Gastrocnemius medialis (tissue), 4 donors: ENCODE measurements around the gene GRIN1. TPM values are rescaled to one million over a fixed set of nuclear protein-coding genes. Genes with fewer than 3 reads are reported as not detected.

Experiments used
- ATAC-seq, 2 donors: fragments of 150-250 bp; one replicate each; pipeline ENCODE4 v1.9.1; 2016
- DNase-seq, 2 donors: peaks; one replicate each; pipeline ENCODE4 v3.0.0-alpha.2; 2019
- H3K27ac ChIP-seq, 4 donors: fragments of 200-600 bp; sonication (generic); 1 replicate in 1 of 4; 2 replicates in 3 of 4; pipeline ENCODE4 v1.5.1; 2016 to 2018; ENCODE audit warnings: mild to moderate bottlenecking in 2 of 4, moderate library complexity in 1 of 4
- H3K27me3 ChIP-seq, 3 donors: fragments of 200-600 bp; sonication (generic) in 2 of 3; 1 replicate in 1 of 3; 2 replicates in 2 of 3; pipeline versions ENCODE4 v1.5.1 to v1.6.0; 2016 to 2019; ENCODE audit warnings: mild to moderate bottlenecking in 1 of 3, moderate library complexity in 1 of 3
- H3K36me3 ChIP-seq, 2 donors: fragments of 200-600 bp; sonication (generic) in 1 of 2; one replicate each; pipeline ENCODE4 v1.5.1; 2017 to 2018
- H3K4me1 ChIP-seq, 2 donors: fragments of 200-600 bp; sonication (generic) in 1 of 2; one replicate each; pipeline ENCODE4 v1.5.1; 2016 to 2017; ENCODE audit warnings: mild to moderate bottlenecking in 2 of 2
- H3K4me3 ChIP-seq, 4 donors: fragments of 200-600 bp; sonication (generic) in 3 of 4; 1 replicate in 1 of 4; 2 replicates in 3 of 4; pipeline ENCODE4 v1.5.1; 2016 to 2019; ENCODE audit warnings: mild to moderate bottlenecking in 2 of 4
- H3K9me3 ChIP-seq, 3 donors: fragments of 200-600 bp; sonication (generic) in 2 of 3; 1 replicate in 1 of 3; 2 replicates in 2 of 3; pipeline ENCODE4 v1.5.1; 2016 to 2019
- CTCF ChIP-seq, 5 experiments: fragments of 450-650 bp in 3 of 5; fragments of 200-600 bp in 2 of 5; sonication (generic) in 2 of 5; IDR thresholded peaks in 4 of 5; conservative IDR thresholded peaks in 1 of 5; 1 replicate in 4 of 5; 2 replicates in 1 of 5; pipeline ENCODE4 v1.5.1; 2016 to 2019; ENCODE audit warnings: antibody characterized with exemption in 5 of 5, mild to moderate bottlenecking in 3 of 5, moderate library complexity in 3 of 5
- POLR2A ChIP-seq, 2 donors: fragments of 450-650 bp; IDR thresholded peaks; one replicate each; pipeline ENCODE4 v1.6.1; 2017; ENCODE audit warnings: antibody characterized with exemption in 2 of 2, mild to moderate bottlenecking in 2 of 2, moderate library complexity in 2 of 2
- in situ Hi-C, 4 donors: fragments of 200-750 bp; cut with MboI; loops; one replicate each; pipeline versions ENCODE4 v1.15.0 to v1.8.0; 2017; ENCODE audit warnings: low sequenced_read_pairs in 4 of 4
- intact Hi-C: fragments of 100-400 bp; cut with DNase I; formaldehyde crosslinking; loops from one replicate; pipeline ENCODE4 v1.15.1; 2023; ENCODE audit warnings: low total_unique reads
- total RNA-seq, 4 donors: library from RNA; depleted of rRNA; stranded (reverse); fragments of >200 nt; gene quantifications; one replicate each; pipeline versions ENCODE4 v1.1.0 to v1.2.3, GENCODE V29; 2016

GRIN1 gene
- total RNA-seq, 4 donors from 2014 or later, result not detected

GRCh38 chr9:137148661-137149060, 9.7 kb downstream of the GRIN1 start:
- no peaks in the 10 kb centered on the region for H3K36me3 ChIP-seq
- H3K9me3 ChIP-seq, result no peaks in the 10 kb centered on the region
- DNase-seq (no peak), ATAC-seq (no peak)
- intact Hi-C loops (no loop called here), in situ Hi-C loops (no loop called here)
- H3K4me3 ChIP-seq, result no peak overlapping the region
- TF ChIP-seq POLR2A (IDR thresholded peaks at IDR 0.05), result no peak
- no peak for TF ChIP-seq CTCF (IDR thresholded peaks at IDR 0.05 in 4 of 5, conservative IDR thresholded peaks at IDR 0.05 in 1 of 5)
- H3K27me3 ChIP-seq, result peaks cover 17 to 48% (median 30%) of the 10 kb centered on the region in 3 donors
- H3K27ac ChIP-seq, result no peak overlapping the region
- H3K4me1 ChIP-seq, result no peaks in the 10 kb centered on the region

DNA sequence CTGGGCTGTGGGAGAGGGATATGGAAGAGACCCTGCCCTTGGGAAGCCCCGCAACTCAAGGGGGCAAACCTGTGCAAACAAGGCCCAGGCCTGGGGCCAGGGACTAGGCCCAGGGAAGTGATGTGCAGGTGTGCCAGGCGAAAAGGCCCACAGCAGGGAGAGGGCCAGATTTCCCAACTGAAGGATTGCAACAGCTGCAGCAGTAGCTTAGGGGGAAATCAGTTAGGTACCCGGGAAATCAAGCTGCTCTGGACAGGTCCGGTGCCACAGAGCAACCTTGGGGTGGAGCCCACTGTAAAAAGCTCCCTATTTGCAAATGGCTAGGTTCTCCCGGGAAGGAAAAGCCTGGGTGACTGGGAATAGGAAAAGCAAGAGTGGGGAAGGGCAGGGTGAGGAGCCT, 10.4 kb downstream of the GRIN1 start:
- Histone ChIP-seq H3K27me3 (peaks cover 13 to 43% (median 25%) of the 10 kb centered on the region in 3 donors), H3K9me3 (no peaks in the 10 kb centered on the region), H3K36me3 (no peaks in the 10 kb centered on the region), H3K4me1 (no peaks in the 10 kb centered on the region), H3K27ac (no peak overlapping the region), H3K4me3 (no peak overlapping the region)
- DNase-seq (no peak), ATAC-seq (no peak)
- intact Hi-C loops (no loop called here), in situ Hi-C loops (no loop called here)
- TF ChIP-seq CTCF (IDR thresholded peaks at IDR 0.05 in 4 of 5, conservative IDR thresholded peaks at IDR 0.05 in 1 of 5) (no peak), POLR2A (IDR thresholded peaks at IDR 0.05) (no peak)

DNA sequence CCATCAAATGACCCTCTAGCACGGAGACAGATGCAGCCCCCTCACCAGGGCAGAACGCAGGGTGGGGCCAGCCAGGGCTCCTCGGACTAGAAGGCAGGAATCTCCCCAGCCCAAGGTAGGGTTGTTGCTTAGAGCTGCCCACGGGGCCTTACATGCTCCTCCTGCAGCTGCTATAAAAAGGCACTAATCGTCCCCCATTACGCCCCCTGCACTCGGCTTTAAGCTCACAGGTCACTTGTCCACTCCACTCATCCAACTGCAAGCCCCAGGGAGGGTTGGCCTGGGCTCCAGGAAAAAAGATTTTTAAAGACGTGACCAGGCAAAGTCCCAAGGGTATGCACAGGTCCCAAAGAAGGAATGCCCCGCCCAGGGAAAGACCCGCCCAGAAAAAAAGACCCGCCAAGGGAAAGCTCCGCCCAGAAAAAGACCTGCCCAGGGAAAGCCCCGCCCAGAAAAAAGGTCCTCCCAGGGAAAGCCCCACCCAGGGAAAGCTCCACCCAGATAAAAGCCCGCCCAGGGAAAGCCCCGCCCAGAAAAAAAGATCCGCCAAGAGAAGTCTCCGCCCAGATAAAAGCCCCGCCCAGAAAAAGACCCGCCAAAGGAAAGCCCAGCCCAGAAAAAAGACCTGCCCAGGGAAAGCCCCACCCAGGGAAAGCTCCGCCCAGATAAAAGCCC, 11.1 kb downstream of the GRIN1 start:
- DNase-seq (no peak), ATAC-seq (no peak)
- H3K9me3 ChIP-seq, result no peaks in the 10 kb centered on the region
- intact Hi-C loops (no loop called here), in situ Hi-C loops (no loop called here)
- TF ChIP-seq POLR2A (IDR thresholded peaks at IDR 0.05), result no peak
- TF ChIP-seq CTCF (IDR thresholded peaks at IDR 0.05 in 4 of 5, conservative IDR thresholded peaks at IDR 0.05 in 1 of 5), result no peak
- H3K4me1 ChIP-seq, result no peaks in the 10 kb centered on the region
- H3K4me3 ChIP-seq, result no peak overlapping the region
- no peaks in the 10 kb centered on the region for H3K36me3 ChIP-seq
- H3K27me3 ChIP-seq, result peaks cover 13 to 43% (median 25%) of the 10 kb centered on the region in 3 donors
- H3K27ac ChIP-seq, result no peak overlapping the region

DNA sequence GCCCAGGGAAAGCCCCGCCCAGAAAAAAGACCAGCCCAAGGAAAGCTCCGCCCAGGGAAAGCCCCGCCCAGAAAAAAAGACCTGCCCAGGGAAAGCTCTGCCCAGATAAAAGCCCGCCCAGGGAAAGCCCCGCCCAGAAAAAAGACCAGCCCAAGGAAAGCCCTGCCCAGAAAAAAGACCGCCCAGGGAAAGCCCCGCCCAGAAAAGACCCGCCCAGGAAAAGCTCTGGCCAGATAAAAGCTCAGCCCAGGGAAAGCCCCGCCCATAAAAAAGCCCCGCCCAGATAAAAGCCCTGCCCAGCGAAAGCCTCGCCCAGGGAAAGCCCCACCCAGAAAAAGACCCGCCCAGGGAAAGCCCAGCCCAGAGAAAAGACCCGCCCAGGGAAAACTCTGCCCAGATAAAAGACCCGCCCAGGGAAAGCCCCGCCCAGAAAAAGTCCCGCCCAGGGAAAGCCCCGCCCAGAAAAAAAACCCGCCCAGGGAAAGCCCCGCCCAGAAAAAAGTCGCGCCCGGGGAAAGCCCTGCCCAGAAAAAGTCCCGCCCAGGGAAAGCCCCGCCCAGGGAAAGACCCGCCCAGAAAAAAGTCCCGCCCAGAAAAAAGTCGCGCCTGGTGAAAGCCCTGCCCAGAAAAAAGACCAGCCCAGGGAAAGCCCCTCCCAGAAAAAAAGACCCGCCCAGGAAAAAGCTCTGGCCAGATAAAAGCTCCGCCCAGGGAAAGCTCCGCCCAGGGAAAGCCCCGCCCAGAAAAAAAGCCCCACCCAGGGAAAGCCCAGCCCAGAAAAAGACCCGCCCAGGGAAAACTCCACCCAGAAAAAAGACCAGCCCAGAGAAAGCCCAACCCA, 11.9 kb downstream of the GRIN1 start:
- ATAC-seq (no peak), DNase-seq (no peak)
- H3K4me3 ChIP-seq, result no peak overlapping the region
- H3K4me1 ChIP-seq, result no peaks in the 10 kb centered on the region
- TF ChIP-seq CTCF (IDR thresholded peaks at IDR 0.05 in 4 of 5, conservative IDR thresholded peaks at IDR 0.05 in 1 of 5) (no peak), POLR2A (IDR thresholded peaks at IDR 0.05) (no peak)
- H3K27me3 ChIP-seq, result peaks cover 17 to 42% (median 24%) of the 10 kb centered on the region in 3 donors
- H3K27ac ChIP-seq, result no peak overlapping the region
- H3K9me3 ChIP-seq, result no peaks in the 10 kb centered on the region
- intact Hi-C loops, result no loop called here
- no peaks in the 10 kb centered on the region for H3K36me3 ChIP-seq
- in situ Hi-C loops, result no loop called here
